IPS-NIHi7 (cell line): ENCODE measurements around the gene FOXK1.
A peak's percentile ranks its signal among the peaks of the same experiment; 100 is the strongest.
"Not testable (repeated sequence)": the region's sequence is repeated elsewhere in the genome, so short reads cannot be mapped to it uniquely, and the experiment has no call there.

Experiments
- DNase-seq: peaks from one replicate; pipeline ENCODE4 v3.0.0; 2012; ENCODE audit warnings: mixed read lengths; ENCODE audit errors: extremely low spot score

The FOXK1 gene

GRCh38 chr7:4800487-4800886 lies 118.4 kb downstream of the FOXK1 start:
- no peak for DNase-seq

GRCh38 chr7:4800926-4801838 lies 119.1 kb downstream of the FOXK1 start:
- DNase-seq, result no peak

GRCh38 chr7:4801839-4802231 lies 119.7 kb downstream of the FOXK1 start:
- no peak for DNase-seq

- DNase-seq, result not testable (repeated sequence)
Observed at GRCh38 chr7:4802577-4802976, 120.5 kb downstream of the FOXK1 start.

- DNase-seq, result peak; percentile 64
Observed at GRCh38 chr7:4803397-4804241, 121.5 kb downstream of the FOXK1 start.

- no peak for DNase-seq
Observed at GRCh38 chr7:4805110-4805983, 123.3 kb downstream of the FOXK1 start.

- DNase-seq, result no peak
Observed at GRCh38 chr7:4805984-4806300, 123.8 kb downstream of the FOXK1 start.

GRCh38 chr7:4806983-4807597 lies 125.0 kb downstream of the FOXK1 start:
- no peak for DNase-seq

GRCh38 chr7:4807598-4808016 lies 125.5 kb downstream of the FOXK1 start:
- no peak for DNase-seq

GRCh38 chr7:4808026-4808425 lies 125.9 kb downstream of the FOXK1 start:
- no peak for DNase-seq

GRCh38 chr7:4808565-4808964 lies 126.5 kb downstream of the FOXK1 start:
- DNase-seq, result no peak

GRCh38 chr7:4809091-4809591 lies 127.0 kb downstream of the FOXK1 start:
- DNase-seq, result no peak

GRCh38 chr7:4809666-4810065 lies 127.6 kb downstream of the FOXK1 start:
- no peak for DNase-seq

GRCh38 chr7:4814433-4814832 lies 132.3 kb downstream of the FOXK1 start:
- no peak for DNase-seq

- no peak for DNase-seq
Observed at GRCh38 chr7:4815121-4815520, 133.0 kb downstream of the FOXK1 start.

- DNase-seq, result no peak
Observed at GRCh38 chr7:4815609-4816418, 133.7 kb downstream of the FOXK1 start.

GRCh38 chr7:4816419-4817080 lies 134.5 kb downstream of the FOXK1 start:
- no peak for DNase-seq

- no peak for DNase-seq
Observed at GRCh38 chr7:4817178-4817901, 135.2 kb downstream of the FOXK1 start.
